ENCODE measurements around the gene IL16. TPM values are rescaled to one million over a fixed set of nuclear protein-coding genes. Genes with fewer than 3 reads are reported as not detected.
"Not testable (repeated sequence)": the region's sequence is repeated elsewhere in the genome, so short reads cannot be mapped to it uniquely, and the experiment has no call there.

Gene IL16
- total RNA-seq, 1 donor from 2014 or later, result 0.99 TPM

DNA sequence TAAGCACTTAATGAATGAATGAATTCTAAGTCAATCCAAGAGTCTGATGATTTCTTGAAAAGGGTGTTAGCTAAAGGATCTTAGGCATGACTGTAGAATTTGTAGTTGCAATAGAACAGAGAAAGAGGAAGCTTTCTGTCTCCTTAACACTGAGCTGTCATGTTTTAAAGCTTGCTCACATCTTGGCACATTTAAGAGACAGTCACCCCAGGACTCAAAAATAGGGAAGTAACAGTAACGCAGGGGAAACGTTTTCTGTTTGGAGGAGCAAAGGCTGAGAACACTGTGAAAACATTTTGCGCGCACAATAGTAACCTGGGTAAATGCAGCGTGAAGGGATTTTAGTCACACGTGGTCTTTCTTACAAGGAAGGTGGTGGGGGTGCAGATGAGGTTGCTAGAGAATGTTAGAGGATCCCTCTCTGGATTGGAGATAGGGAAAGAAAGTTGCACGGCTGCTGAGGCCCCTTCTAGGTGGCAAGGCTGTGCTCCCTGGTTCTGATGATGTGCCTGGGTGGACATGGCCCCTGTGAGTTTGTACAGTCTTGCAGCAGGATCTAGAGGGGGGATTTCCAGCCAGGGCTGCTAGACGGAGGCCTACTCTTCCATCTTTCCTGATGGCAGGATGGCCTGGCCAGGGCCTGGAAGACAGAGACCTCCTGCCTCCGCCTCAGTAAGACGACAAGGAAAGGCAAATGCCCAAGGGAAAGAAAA, 115.2 kb downstream of the IL16 start:
- no peak for DNase-seq (ENCODE audit: low read depth in 2 of 2)

GRCh38 chr15:81312790-81313543, 116.3 kb downstream of the IL16 start:
- DNase-seq (ENCODE audit: low read depth in 2 of 2), result peak in 1 of 2 donors; percentile 94

GRCh38 chr15:81313686-81314085, 117.0 kb downstream of the IL16 start:
- DNase-seq (ENCODE audit: low read depth in 2 of 2), result no peak

- no peak for DNase-seq (ENCODE audit: low read depth in 2 of 2)
Observed at GRCh38 chr15:81314378-81314777, 117.7 kb downstream of the IL16 start.

GRCh38 chr15:81315452-81316175, 118.9 kb downstream of the IL16 start:
- no peak for DNase-seq (ENCODE audit: low read depth in 2 of 2)

GRCh38 chr15:81316267-81316666, 119.6 kb downstream of the IL16 start:
- no peak for DNase-seq (ENCODE audit: low read depth in 2 of 2)

GRCh38 chr15:81317642-81318017, 121.0 kb downstream of the IL16 start:
- no peak for DNase-seq (ENCODE audit: low read depth in 2 of 2)

- DNase-seq (ENCODE audit: low read depth in 2 of 2), result no peak
Observed at GRCh38 chr15:81321667-81322066, 125.0 kb downstream of the IL16 start.

DNA sequence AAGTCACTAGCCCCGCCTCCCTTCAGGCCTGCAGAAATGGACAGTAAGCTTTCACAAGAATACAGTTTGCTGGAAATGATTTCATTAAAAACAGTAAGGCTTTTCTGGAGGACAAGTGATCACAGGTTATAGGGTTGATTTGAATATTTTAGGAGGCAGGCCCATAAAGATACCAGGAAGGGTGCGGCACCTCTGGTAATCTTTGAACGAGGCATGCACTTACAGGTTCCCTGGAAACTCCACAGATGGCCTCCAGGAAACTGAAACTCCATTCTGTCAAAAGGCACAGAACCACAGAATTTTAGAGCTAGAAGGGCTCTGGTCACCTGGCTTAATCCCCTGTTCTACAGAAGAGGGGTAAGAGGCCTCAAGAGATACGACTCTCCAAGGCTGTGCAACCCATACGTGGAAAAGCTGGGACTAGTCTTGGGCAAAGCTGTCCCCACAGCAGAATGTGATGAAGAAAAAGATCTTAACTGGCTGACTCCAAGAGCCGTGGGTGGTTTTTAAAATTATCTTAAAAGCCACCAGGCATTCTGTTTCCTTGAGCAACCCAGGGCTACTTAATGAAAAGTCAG, 126.1 kb downstream of the IL16 start:
- DNase-seq (ENCODE audit: low read depth in 2 of 2), result no peak

DNA sequence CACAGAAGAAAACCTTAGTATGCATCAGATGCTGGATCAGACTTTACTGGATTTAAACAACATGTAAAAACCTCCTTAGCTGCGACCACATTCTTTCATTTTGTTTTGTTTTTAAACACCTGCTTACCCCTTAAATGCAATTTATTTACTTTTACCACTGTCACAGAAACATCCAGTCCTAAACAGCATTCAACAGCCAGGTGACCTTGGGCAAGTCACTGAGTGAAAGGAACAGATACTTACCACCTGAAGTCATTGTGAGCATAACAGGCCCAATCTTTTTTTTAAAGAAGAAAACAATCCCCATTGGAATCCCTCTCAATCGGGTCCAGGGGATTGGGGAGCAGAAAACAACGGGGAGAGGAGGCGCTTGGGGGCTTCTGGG, 126.9 kb downstream of the IL16 start:
- no peak for DNase-seq (ENCODE audit: low read depth in 2 of 2)

- DNase-seq (ENCODE audit: low read depth in 2 of 2), result peak; percentile 95 to 96
Observed at GRCh38 chr15:81323944-81324881, 127.5 kb downstream of the IL16 start, which contains the start of gene STARD5. STARD5 (minus strand) TSS chr15:81324141; CDS start chr15:81324099, 42 bp downstream.

DNA sequence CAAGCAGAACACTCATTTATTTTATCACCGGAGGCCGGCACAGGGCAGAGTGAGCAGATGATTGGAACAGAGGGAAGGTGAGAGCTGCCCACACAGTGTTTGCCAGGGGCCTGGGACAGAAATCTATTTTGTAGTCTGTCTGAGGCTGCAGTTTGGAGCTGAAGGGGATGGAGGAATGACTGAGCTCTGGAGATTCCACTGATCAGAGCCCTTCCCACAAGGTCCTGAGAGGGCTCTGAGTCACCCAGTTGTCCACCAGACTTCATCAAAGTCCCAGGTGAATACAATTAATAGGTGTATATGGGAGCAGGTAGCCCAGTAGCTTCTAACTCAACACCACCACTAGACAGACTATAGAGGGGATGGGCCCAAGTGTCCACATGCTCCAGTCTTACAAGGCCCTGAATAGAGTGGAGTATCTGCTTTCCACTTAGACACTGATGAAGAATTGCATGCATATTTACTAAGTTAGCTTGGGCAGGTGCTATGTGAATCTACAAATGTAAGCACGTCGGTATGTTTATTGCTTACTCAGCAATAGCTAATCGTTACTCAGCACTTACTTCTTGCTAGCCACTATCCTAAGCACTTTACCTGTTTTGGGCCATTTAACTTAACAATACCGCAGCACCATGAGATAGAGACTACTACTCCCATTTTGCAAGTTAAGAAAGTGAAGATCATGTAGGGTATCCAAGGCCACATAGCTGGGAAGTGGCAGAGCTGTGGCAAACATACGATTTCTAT, 130.0 kb downstream of the IL16 start:
- no peak for DNase-seq (ENCODE audit: low read depth in 2 of 2)

DNA sequence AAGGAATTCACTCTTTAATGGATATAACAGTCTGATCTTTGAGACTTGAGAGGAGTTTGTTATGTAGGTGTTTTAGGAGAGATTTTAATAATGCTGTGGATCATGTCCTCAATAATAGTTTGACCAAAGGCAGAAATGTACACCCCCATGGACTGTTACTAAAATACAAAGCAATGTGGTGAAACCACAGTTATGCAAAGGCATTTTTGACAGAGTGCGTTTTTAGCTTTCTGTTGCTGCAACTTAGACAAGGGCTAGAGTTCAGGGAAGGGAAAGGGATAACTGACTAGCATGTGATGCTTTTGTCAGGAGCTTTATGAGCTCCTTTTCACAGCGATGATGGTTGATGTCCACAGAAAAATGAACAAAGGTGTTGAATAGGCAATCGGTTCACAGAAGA, 130.8 kb downstream of the IL16 start:
- no peak for DNase-seq (ENCODE audit: low read depth in 2 of 2)

DNA sequence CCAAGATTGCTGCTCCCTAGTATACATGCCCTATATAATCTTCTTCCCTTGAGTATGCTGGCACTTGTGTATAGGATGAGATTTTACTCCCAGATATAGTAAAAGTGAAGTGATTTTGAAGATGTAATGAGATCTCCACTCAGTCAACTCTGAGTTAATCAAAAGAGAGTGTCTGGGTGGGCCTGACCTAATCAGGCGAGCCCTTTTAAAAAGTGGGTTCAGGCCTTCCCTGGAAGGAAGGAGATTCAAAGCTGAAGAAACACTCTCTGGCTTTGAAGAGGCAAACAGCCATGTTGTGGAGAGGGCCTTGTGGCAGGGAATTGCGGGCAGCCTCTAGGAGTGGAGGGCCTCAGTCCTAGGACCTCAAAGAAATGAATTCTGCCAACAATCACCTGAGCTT, 132.8 kb downstream of the IL16 start:
- no peak for DNase-seq (ENCODE audit: low read depth in 2 of 2)

DNA sequence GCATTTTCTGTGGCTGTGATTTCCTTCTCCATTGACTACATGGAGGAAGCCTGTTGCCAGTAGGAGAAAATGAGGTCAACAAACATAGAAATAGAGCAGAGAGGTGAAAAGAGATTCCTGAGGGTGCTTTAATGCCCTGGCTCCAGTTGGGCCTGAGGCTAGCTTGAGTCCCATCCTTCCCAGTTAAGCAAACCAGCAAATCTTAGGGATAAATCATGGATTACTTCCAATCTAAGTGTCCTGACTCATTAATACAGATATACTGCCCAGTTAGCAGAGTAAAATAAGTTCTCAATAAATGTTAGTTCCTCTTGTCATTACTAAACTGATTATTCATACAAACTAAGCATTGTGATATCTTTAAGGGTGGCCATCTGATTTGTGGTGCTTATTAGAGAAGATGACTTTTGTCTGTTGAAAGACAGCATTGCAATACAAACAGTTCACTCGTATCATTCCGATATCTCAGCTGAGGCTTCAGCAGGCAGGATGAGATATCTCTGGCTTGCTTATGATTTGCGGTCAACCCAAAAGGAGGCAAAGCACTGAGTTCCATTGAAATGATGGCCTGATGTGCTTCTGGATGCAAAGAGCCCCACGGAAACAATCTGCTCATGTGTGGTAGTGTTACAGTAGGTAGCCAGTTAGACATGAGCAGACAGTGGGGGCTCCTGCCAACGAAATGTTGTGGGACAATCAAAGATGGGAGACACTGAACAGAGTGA, 133.8 kb downstream of the IL16 start:
- DNase-seq (ENCODE audit: low read depth in 2 of 2), result no peak

GRCh38 chr15:81331141-81331540, 134.5 kb downstream of the IL16 start:
- not testable (repeated sequence) for DNase-seq (ENCODE audit: low read depth in 2 of 2)

DNA sequence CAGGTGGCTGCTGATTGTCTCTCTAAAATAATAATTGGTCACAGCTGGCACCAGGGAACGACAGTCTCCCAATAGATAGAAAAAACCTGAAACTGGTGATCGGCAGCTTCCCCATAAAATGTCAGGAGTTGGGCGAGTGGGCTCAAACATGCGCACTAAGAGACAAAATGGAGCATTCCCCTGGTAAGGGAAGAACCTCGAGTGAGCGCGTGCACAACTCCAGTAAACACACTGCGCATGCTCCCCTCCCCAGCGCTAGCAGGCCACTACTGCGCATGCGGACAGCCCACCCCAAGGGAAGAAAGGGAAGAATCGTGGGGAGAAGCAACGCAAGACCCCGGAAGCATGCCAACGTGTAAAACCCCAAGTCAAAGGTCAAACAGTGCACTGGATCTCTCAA, 134.9 kb downstream of the IL16 start:
- DNase-seq (ENCODE audit: low read depth in 2 of 2), result no peak

- no peak for DNase-seq (ENCODE audit: low read depth in 2 of 2)
Observed at GRCh38 chr15:81332326-81332725, 135.6 kb downstream of the IL16 start.

- no peak for DNase-seq (ENCODE audit: low read depth in 2 of 2)
Observed at GRCh38 chr15:81333363-81333762, 136.7 kb downstream of the IL16 start.

Data from lung microvascular endothelial cell (primary cell).